Astrocyte (in vitro differentiated cells and primary cell): Measurements from ENCODE around the gene ANKRD28.

Experiments used
- CTCF ChIP-seq: IDR thresholded peaks from 2 replicates; pipeline ENCODE4 v1.5.1; 2011; ENCODE audit warnings: low read depth, mild to moderate bottlenecking, inconsistent platforms, low read length, moderate library complexity; ENCODE audit not compliant: insufficient read depth
- EZH2 ChIP-seq: IDR thresholded peaks from 2 replicates; pipeline ENCODE4 v1.6.1; 2012; ENCODE audit warnings: mild to moderate bottlenecking, low read length, inconsistent platforms; ENCODE audit not compliant: insufficient read depth

- TF ChIP-seq CTCF (no peak), EZH2 (no peak)
Measured at GRCh38 chr3:15744176-15744575, 53.6 kb downstream of the ANKRD28 start.
